ENCODE measurements around the gene TLCD3B. TPM values are rescaled to one million over a fixed set of nuclear protein-coding genes. Genes with fewer than 3 reads are reported as not detected.

TLCD3B gene
- total RNA-seq = 10 to 100 TPM in 4 of 8 experiments, 1 to 10 TPM in 2, under 1 TPM in 2; 0.56 to 27.1 (median 10.3) TPM

GRCh38 chr16:30030841-30031413, at the start of gene TLCD3B:
Gene TLCD3B (minus strand): TSS chr16:30031271. CDS start chr16:30030527, 744 bp downstream.
- peak in 7 of 8 experiments; percentile 15 to 82 (median 76) for ATAC-seq (replicated peaks in 6 of 8)
- H3K4me1 ChIP-seq (replicated peaks in 1 of 2) = peaks cover 22 to 34% of the 10 kb centered on the region in 2 donors
- WGBS, 10 experiments = no CpG with 5 or more reads among the region's 27 CpGs
- peak within 1 kb of the TSS; percentile 46 to 78 (median 50) for H3K4me3 ChIP-seq
- in situ Hi-C loops (cut with MboI; ENCODE audit: low pct_unique_long_range_greater_than_20kb in 2 of 9, low sequenced_read_pairs in 9 of 9, unreplicated experiment in 9 of 9) = loop anchor here in 1 of 9 experiments (25.0 kb wide), 1 partner anchor 319 kb away; no protein-coding TSS in a partner anchor
- H3K27ac ChIP-seq = peak within 1 kb of the TSS; percentile 52 to 78

- in situ Hi-C loops (cut with MboI; ENCODE audit: low pct_unique_long_range_greater_than_20kb in 2 of 9, low sequenced_read_pairs in 9 of 9, unreplicated experiment in 9 of 9) = loop anchor here in 2 of 9 experiments (25.0 kb wide), 2 partner anchors 333 to 558 kb away; partner anchors contain the start of gene ZNF771 (in 2 of the 2)
- 72 to 100% (median 97%) methylated on average over 1 to 5 of the region's 7 CpGs; no CpG with 5 or more reads in 4 of the 10 experiments for WGBS, 10 experiments
- no peak overlapping the region for H3K4me3 ChIP-seq
- no peak overlapping the region for H3K27ac ChIP-seq
- no peak for ATAC-seq (replicated peaks in 6 of 8)
- H3K4me1 ChIP-seq (replicated peaks in 1 of 2) = peaks cover 12 to 13% of the 10 kb centered on the region in 2 donors
Observed at GRCh38 chr16:30079480-30079879, 48.4 kb upstream of the TLCD3B start.

- Histone ChIP-seq H3K27ac (no peak overlapping the region), H3K4me1 (replicated peaks in 1 of 2) (peaks cover 12 to 13% of the 10 kb centered on the region in 2 donors), H3K4me3 (no peak overlapping the region)
- in situ Hi-C loops (cut with MboI; ENCODE audit: low pct_unique_long_range_greater_than_20kb in 2 of 9, low sequenced_read_pairs in 9 of 9, unreplicated experiment in 9 of 9) = loop anchor here in 2 of 9 experiments (25.0 kb wide), 2 partner anchors 334 to 559 kb away; partner anchors contain the start of gene ZNF771 (in 2 of the 2)
- 61 to 100% (median 97%) methylated on average over 1 to 4 of the region's 7 CpGs; no CpG with 5 or more reads in 3 of the 10 experiments for WGBS, 10 experiments
- ATAC-seq (replicated peaks in 6 of 8) = no peak
Observed at GRCh38 chr16:30078744-30079143, 47.7 kb upstream of the TLCD3B start.

- in situ Hi-C loops (cut with MboI; ENCODE audit: low pct_unique_long_range_greater_than_20kb in 2 of 9, low sequenced_read_pairs in 9 of 9, unreplicated experiment in 9 of 9) = loop anchor here in 2 of 9 experiments (25.0 kb wide), 2 partner anchors 335 to 560 kb away; partner anchors contain the start of gene ZNF771 (in 2 of the 2)
- no peak for ATAC-seq (replicated peaks in 6 of 8)
- H3K4me1 ChIP-seq (replicated peaks in 1 of 2) = peaks cover 12 to 13% of the 10 kb centered on the region in 2 donors
- 40 to 100% (median 68%) methylated on average over 1 to 6 of the region's 6 CpGs; no CpG with 5 or more reads in 3 of the 10 experiments for WGBS, 10 experiments
- H3K4me3 ChIP-seq = peak overlapping the region in 1 of 5 donors; percentile 90
- no peak overlapping the region for H3K27ac ChIP-seq
Observed at GRCh38 chr16:30077656-30078055, 46.6 kb upstream of the TLCD3B start.

- ATAC-seq (replicated peaks in 6 of 8) = peak in 7 of 8 experiments; percentile 8 to 38 (median 30)
- Histone ChIP-seq H3K4me3 (peak overlapping the region; percentile 57 to 95 (median 69)), H3K4me1 (replicated peaks in 1 of 2) (peaks cover 12 to 13% of the 10 kb centered on the region in 2 donors), H3K27ac (peak overlapping the region; percentile 82 to 85)
- in situ Hi-C loops (cut with MboI; ENCODE audit: low pct_unique_long_range_greater_than_20kb in 2 of 9, low sequenced_read_pairs in 9 of 9, unreplicated experiment in 9 of 9) = loop anchor here in 2 of 9 experiments (25.0 kb wide), 2 partner anchors 336 to 561 kb away; partner anchors contain the start of gene ZNF771 (in 2 of the 2)
- 0 to 10% (median 5%) methylated on average over 2 to 11 of the region's 33 CpGs; no CpG with 5 or more reads in 2 of the 10 experiments for WGBS, 10 experiments
Observed at GRCh38 chr16:30076276-30076791, 45.3 kb upstream of the TLCD3B start.

GRCh38 chr16:30075503-30076275, 44.6 kb upstream of the TLCD3B start, which contains the start of gene PPP4C:
Gene PPP4C (plus strand): TSS chr16:30075994. CDS start chr16:30076378, 384 bp downstream.
- peak within 1 kb of the TSS; percentile 57 to 95 (median 69) for H3K4me3 ChIP-seq
- 0 to 19% (median 0%) methylated on average over 3 to 14 of the region's 67 CpGs; no CpG with 5 or more reads in 5 of the 10 experiments for WGBS, 10 experiments
- H3K27ac ChIP-seq = peak within 1 kb of the TSS; percentile 82 to 85
- in situ Hi-C loops (cut with MboI; ENCODE audit: low pct_unique_long_range_greater_than_20kb in 2 of 9, low sequenced_read_pairs in 9 of 9, unreplicated experiment in 9 of 9) = loop anchor here in 2 of 9 experiments (25.0 kb wide), 2 partner anchors 337 to 562 kb away; partner anchors contain the start of gene ZNF771 (in 2 of the 2)
- peaks cover 12 to 13% of the 10 kb centered on the region in 2 donors for H3K4me1 ChIP-seq (replicated peaks in 1 of 2)
- peak; percentile 68 to 95 (median 93) for ATAC-seq (replicated peaks in 6 of 8)

- Histone ChIP-seq H3K27ac (no peak overlapping the region), H3K4me1 (replicated peaks in 1 of 2) (peaks cover 16 to 32% of the 10 kb centered on the region in 2 donors), H3K4me3 (no peak overlapping the region)
- in situ Hi-C loops (cut with MboI; ENCODE audit: low pct_unique_long_range_greater_than_20kb in 2 of 9, low sequenced_read_pairs in 9 of 9, unreplicated experiment in 9 of 9) = no loop called here
- ATAC-seq (replicated peaks in 6 of 8) = no peak
Observed at GRCh38 chr16:30070490-30070889, 39.4 kb upstream of the TLCD3B start.

GRCh38 chr16:30069611-30070462, 38.8 kb upstream of the TLCD3B start:
- no peak overlapping the region for H3K4me3 ChIP-seq
- WGBS, 10 experiments = 88 to 100% (median 97%) methylated on average over 1 to 16 of the region's 31 CpGs; no CpG with 5 or more reads in 5 of the 10 experiments
- in situ Hi-C loops (cut with MboI; ENCODE audit: low pct_unique_long_range_greater_than_20kb in 2 of 9, low sequenced_read_pairs in 9 of 9, unreplicated experiment in 9 of 9) = no loop called here

GRCh38 chr16:30068750-30069610, 37.9 kb upstream of the TLCD3B start:
- Histone ChIP-seq H3K27ac (no peak overlapping the region), H3K4me3 (no peak overlapping the region), H3K4me1 (replicated peaks in 1 of 2) (peaks cover 15 to 27% of the 10 kb centered on the region in 2 donors)
- in situ Hi-C loops (cut with MboI; ENCODE audit: low pct_unique_long_range_greater_than_20kb in 2 of 9, low sequenced_read_pairs in 9 of 9, unreplicated experiment in 9 of 9) = no loop called here
- ATAC-seq (replicated peaks in 6 of 8) = no peak
- WGBS, 10 experiments = 71 to 100% (median 94%) methylated on average over 1 to 7 of the region's 17 CpGs; no CpG with 5 or more reads in 3 of the 10 experiments

More at GRCh38 chr16:30069611-30070462, 38.8 kb upstream of the TLCD3B start:
- Histone ChIP-seq H3K4me1 (replicated peaks in 1 of 2) (peaks cover 13 to 27% of the 10 kb centered on the region in 2 donors), H3K27ac (no peak overlapping the region)
- ATAC-seq (replicated peaks in 6 of 8) = no peak

GRCh38 chr16:30068333-30068732, 37.3 kb upstream of the TLCD3B start:
- ATAC-seq (replicated peaks in 6 of 8) = no peak
- in situ Hi-C loops (cut with MboI; ENCODE audit: low pct_unique_long_range_greater_than_20kb in 2 of 9, low sequenced_read_pairs in 9 of 9, unreplicated experiment in 9 of 9) = no loop called here
- Histone ChIP-seq H3K4me1 (replicated peaks in 1 of 2) (peaks cover 21 to 34% of the 10 kb centered on the region in 2 donors), H3K4me3 (no peak overlapping the region), H3K27ac (no peak overlapping the region)
- 67 to 95% (median 80%) methylated on average over 1 to 8 of the region's 9 CpGs; no CpG with 5 or more reads in 6 of the 10 experiments for WGBS, 10 experiments

- in situ Hi-C loops (cut with MboI; ENCODE audit: low pct_unique_long_range_greater_than_20kb in 2 of 9, low sequenced_read_pairs in 9 of 9, unreplicated experiment in 9 of 9) = no loop called here
- peak overlapping the region in 2 of 5 donors; percentile 87 to 96 for H3K4me3 ChIP-seq
- 0 to 100% (median 86%) methylated on average over 1 to 3 of the region's 6 CpGs; no CpG with 5 or more reads in 4 of the 10 experiments for WGBS, 10 experiments
Observed at GRCh38 chr16:30067584-30067916, 36.5 kb upstream of the TLCD3B start.

More at GRCh38 chr16:30067584-30067916, 36.5 kb upstream of the TLCD3B start:
- ATAC-seq (replicated peaks in 6 of 8) = no peak
- peaks cover 23 to 35% of the 10 kb centered on the region in 2 donors for H3K4me1 ChIP-seq (replicated peaks in 1 of 2)
- no peak overlapping the region for H3K27ac ChIP-seq
